Measurements from ENCODE around the gene MASP2.

The MASP2 gene

GRCh38 chr1:10980841-10981727, 66.0 kb downstream of the MASP2 start:
- no peak overlapping the region for H3K4me3 ChIP-seq (ENCODE audit: low read depth, low read length, poor library complexity, severe bottlenecking)
- no peak overlapping the region for H2AFZ ChIP-seq (ENCODE audit: low read length)
- H4K20me1 ChIP-seq (ENCODE audit: insufficient read depth, low read length): no peaks in the 10 kb centered on the region
- no peaks in the 10 kb centered on the region for H3F3A ChIP-seq (ENCODE audit: insufficient read depth, low read length)
- no peak overlapping the region for H3K4me2 ChIP-seq (ENCODE audit: low read length)
- H3K9me3 ChIP-seq (ENCODE audit: low read length): no peaks in the 10 kb centered on the region
- no peaks in the 10 kb centered on the region for H3K36me3 ChIP-seq (ENCODE audit: insufficient read depth, low read length)
- H3K27me3 ChIP-seq (ENCODE audit: insufficient read depth, low read length): no peaks in the 10 kb centered on the region; the same call in 1 of the 2 replicates
- no peak overlapping the region for H3K27ac ChIP-seq (ENCODE audit: low read depth, low read length, poor library complexity, severe bottlenecking)
- H3K9ac ChIP-seq (ENCODE audit: low read length): no peak overlapping the region
- no peaks in the 10 kb centered on the region for H3K79me2 ChIP-seq (ENCODE audit: insufficient read depth, low read length)
- H3K4me1 ChIP-seq (ENCODE audit: insufficient read depth, low read length, severe bottlenecking): no peaks in the 10 kb centered on the region
- no peak for TF ChIP-seq EZH2 (IDR thresholded peaks at IDR 0.05; ENCODE audit: borderline replicate concordance, low read length)
- TF ChIP-seq, protein P1, sequence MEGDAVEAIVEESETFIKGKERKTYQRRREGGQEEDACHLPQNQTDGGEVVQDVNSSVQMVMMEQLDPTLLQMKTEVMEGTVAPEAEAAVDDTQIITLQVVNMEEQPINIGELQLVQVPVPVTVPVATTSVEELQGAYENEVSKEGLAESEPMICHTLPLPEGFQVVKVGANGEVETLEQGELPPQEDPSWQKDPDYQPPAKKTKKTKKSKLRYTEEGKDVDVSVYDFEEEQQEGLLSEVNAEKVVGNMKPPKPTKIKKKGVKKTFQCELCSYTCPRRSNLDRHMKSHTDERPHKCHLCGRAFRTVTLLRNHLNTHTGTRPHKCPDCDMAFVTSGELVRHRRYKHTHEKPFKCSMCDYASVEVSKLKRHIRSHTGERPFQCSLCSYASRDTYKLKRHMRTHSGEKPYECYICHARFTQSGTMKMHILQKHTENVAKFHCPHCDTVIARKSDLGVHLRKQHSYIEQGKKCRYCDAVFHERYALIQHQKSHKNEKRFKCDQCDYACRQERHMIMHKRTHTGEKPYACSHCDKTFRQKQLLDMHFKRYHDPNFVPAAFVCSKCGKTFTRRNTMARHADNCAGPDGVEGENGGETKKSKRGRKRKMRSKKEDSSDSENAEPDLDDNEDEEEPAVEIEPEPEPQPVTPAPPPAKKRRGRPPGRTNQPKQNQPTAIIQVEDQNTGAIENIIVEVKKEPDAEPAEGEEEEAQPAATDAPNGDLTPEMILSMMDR (IDR thresholded peaks at IDR 0.05; ENCODE audit: low read length): no peak
- no peaks in the 10 kb centered on the region for H3K9me2 ChIP-seq (ENCODE audit: low read depth, low read length)

GRCh38 chr1:10980094-10980577, 66.9 kb downstream of the MASP2 start:
- TF ChIP-seq, protein P1 (IDR thresholded peaks at IDR 0.05; ENCODE audit: low read length): no peak
- TF ChIP-seq EZH2 (IDR thresholded peaks at IDR 0.05; ENCODE audit: borderline replicate concordance, low read length): no peak
- Histone ChIP-seq H3K4me1 (ENCODE audit: insufficient read depth, low read length, severe bottlenecking) (no peaks in the 10 kb centered on the region), H3K27me3 (ENCODE audit: insufficient read depth, low read length) (no peaks in the 10 kb centered on the region; the same call in 1 of the 2 replicates), H3K4me3 (ENCODE audit: low read depth, low read length, poor library complexity, severe bottlenecking) (no peak overlapping the region), H3K36me3 (ENCODE audit: insufficient read depth, low read length) (no peaks in the 10 kb centered on the region), H2AFZ (ENCODE audit: low read length) (no peak overlapping the region), H3K4me2 (ENCODE audit: low read length) (no peak overlapping the region), H3F3A (ENCODE audit: insufficient read depth, low read length) (no peaks in the 10 kb centered on the region), H3K9me3 (ENCODE audit: low read length) (no peaks in the 10 kb centered on the region), H3K9me2 (ENCODE audit: low read depth, low read length) (no peaks in the 10 kb centered on the region), H3K27ac (ENCODE audit: low read depth, low read length, poor library complexity, severe bottlenecking) (no peak overlapping the region), H3K79me2 (ENCODE audit: insufficient read depth, low read length) (no peaks in the 10 kb centered on the region), H4K20me1 (ENCODE audit: insufficient read depth, low read length) (no peaks in the 10 kb centered on the region), H3K9ac (ENCODE audit: low read length) (no peak overlapping the region)

DNA sequence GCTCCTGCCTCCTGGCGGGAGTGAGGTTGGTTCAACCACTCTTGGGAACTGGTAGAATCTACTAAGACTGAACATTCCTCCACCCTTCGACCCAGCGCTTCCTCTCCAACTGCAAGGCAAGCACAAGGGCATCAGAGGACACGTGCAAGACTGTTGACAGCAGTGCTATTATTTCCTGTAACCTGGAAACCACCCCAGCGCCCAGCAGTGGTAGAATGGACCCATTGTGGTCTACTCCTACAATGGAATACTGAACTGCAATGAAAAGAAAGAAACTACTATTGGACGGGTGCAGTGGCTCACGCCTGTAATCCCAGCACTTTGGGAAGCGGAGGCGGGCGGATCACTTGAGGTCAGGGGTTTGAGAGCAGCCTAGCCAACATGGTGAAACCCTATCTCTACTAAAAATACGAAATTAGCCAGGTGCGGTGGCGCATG, 67.5 kb downstream of the MASP2 start:
- Histone ChIP-seq H2AFZ (ENCODE audit: low read length) (no peak overlapping the region), H3K79me2 (ENCODE audit: insufficient read depth, low read length) (no peaks in the 10 kb centered on the region), H4K20me1 (ENCODE audit: insufficient read depth, low read length) (no peaks in the 10 kb centered on the region), H3K27ac (ENCODE audit: low read depth, low read length, poor library complexity, severe bottlenecking) (no peak overlapping the region), H3K9me2 (ENCODE audit: low read depth, low read length) (no peaks in the 10 kb centered on the region), H3F3A (ENCODE audit: insufficient read depth, low read length) (no peaks in the 10 kb centered on the region), H3K9ac (ENCODE audit: low read length) (no peak overlapping the region), H3K27me3 (ENCODE audit: insufficient read depth, low read length) (no peaks in the 10 kb centered on the region; the same call in 1 of the 2 replicates), H3K36me3 (ENCODE audit: insufficient read depth, low read length) (no peaks in the 10 kb centered on the region; the same call in 1 of the 2 replicates), H3K4me3 (ENCODE audit: low read depth, low read length, poor library complexity, severe bottlenecking) (no peak overlapping the region), H3K9me3 (ENCODE audit: low read length) (peaks cover 2% of the 10 kb centered on the region; the same call in 1 of the 2 replicates), H3K4me2 (ENCODE audit: low read length) (no peak overlapping the region), H3K4me1 (ENCODE audit: insufficient read depth, low read length, severe bottlenecking) (no peaks in the 10 kb centered on the region)
- TF ChIP-seq, protein P1 (IDR thresholded peaks at IDR 0.05; ENCODE audit: low read length): no peak

All from OCI-LY1 (cell line).